GM12892 (cell line): ENCODE results near the gene IER5.

ENCODE experiments used
- POLR2A ChIP-seq: IDR thresholded peaks from 2 replicates; pipeline ENCODE4 v1.6.1; 2011; ENCODE audit warnings: low read depth, low read length, control low read depth
- POLR2AphosphoS5 ChIP-seq: IDR thresholded peaks from 2 replicates; pipeline ENCODE4 v1.6.1; 2011; ENCODE audit warnings: low read depth, low read length, control low read depth
- TAF1 ChIP-seq: IDR thresholded peaks from 2 replicates; pipeline ENCODE4 v1.6.1; 2011; ENCODE audit warnings: low read depth, mild to moderate bottlenecking, control low read depth, low read length, borderline replicate concordance

- no peak for TF ChIP-seq POLR2A
- no peak for TF ChIP-seq TAF1
- TF ChIP-seq POLR2AphosphoS5: no peak
These were observed 48.2 kb downstream of the IER5 start for GRCh38 chr1:181136738-181137122.
